GM12878 (cell line): ENCODE results near the gene MACF1. TPM values are rescaled to one million over a fixed set of nuclear protein-coding genes. Genes with fewer than 3 reads are reported as not detected.

Experiments used
- ATAC-seq: fragments of 200-7000 bp; cut with Tn5 transposase; 3 replicates; pipeline ENCODE4 v1.9.1; 2020; ENCODE audit warnings: mild to moderate bottlenecking, moderate library complexity
- BruUV-seq: library from RNA; stranded (reverse); fragments of 400-500 nt; replicated peaks from 2 replicates; lab custom pipeline; 2021; lab: Mats Ljungman, UMichigan
- CTCF ChIA-PET: fragments of 300-600 bp; sonication (Branson Sonifier 250); formaldehyde crosslinking; extraction: SDS; loops from one replicate; lab custom pipeline; 2021; ENCODE audit warnings: inconsistent platforms; lab: Yijun Ruan, JAX
- POLR2A ChIA-PET: fragments of 350-600 bp; formaldehyde crosslinking; extraction: SDS; loops from one replicate; lab custom pipeline; 2021; ENCODE audit warnings: inconsistent platforms; lab: Charles Lee
- RAD21 ChIA-PET: fragments of 300-600 bp; sonication (Branson Sonifier 250); formaldehyde crosslinking; loops from one replicate; lab custom pipeline; 2023; ENCODE audit warnings: antibody characterized with exemption; ENCODE audit not compliant: unreplicated experiment; lab: Charles Lee
- SMC1A ChIA-PET: fragments of 300-600 bp; sonication (Branson Sonifier 250); formaldehyde crosslinking; loops from one replicate; lab custom pipeline; 2023; ENCODE audit not compliant: unreplicated experiment, uncharacterized antibody; lab: Charles Lee
- DNase-seq: peaks from one replicate; pipeline ENCODE4 v3.0.0-alpha.2; 2011; ENCODE audit warnings: low read depth, low spot score
- FAIRE-seq: peaks from 3 replicates; lab custom pipeline; 2011; peaks lifted over from hg19 to GRCh38; lab: Jason Lieb, UNC
- H2AFZ ChIP-seq: 2 replicates; pipeline ENCODE4 v1.6.0; 2011; ENCODE audit warnings: low read depth, low read length, control low read depth; ENCODE audit not compliant: control insufficient read depth
- H3K27ac ChIP-seq: 2 replicates; pipeline ENCODE4 v1.5.1; 2011; ENCODE audit warnings: control low read depth; ENCODE audit not compliant: control insufficient read depth, insufficient read depth
- H3K27me3 ChIP-seq, 2 experiments: replicated peaks in 1 of 2; 2 replicates each; pipeline versions ENCODE4 v1.6.0 to v1.6.1; 2011; ENCODE audit warnings: low read length in 1 of 2; ENCODE audit not compliant: control insufficient read depth in 2 of 2, insufficient read depth in 2 of 2
- H3K36me3 ChIP-seq, 2 experiments: 2 replicates each; pipeline ENCODE4 v1.5.1; 2011; ENCODE audit warnings: low read length in 1 of 2; ENCODE audit not compliant: control insufficient read depth in 2 of 2, insufficient read depth in 2 of 2
- H3K4me1 ChIP-seq: 2 replicates; pipeline ENCODE4 v1.6.1; 2011; ENCODE audit warnings: mild to moderate bottlenecking, low read length, moderate library complexity, mixed read lengths; ENCODE audit not compliant: control insufficient read depth, insufficient read depth
- H3K4me2 ChIP-seq: 2 replicates; pipeline ENCODE4 v1.6.0; 2011; ENCODE audit warnings: control low read depth; ENCODE audit not compliant: control insufficient read depth, insufficient read depth
- H3K4me3 ChIP-seq: fragments of 200-600 bp; sonication (generic); 2 replicates; pipeline ENCODE4 v1.5.1; 2016
- H3K79me2 ChIP-seq: 2 replicates; pipeline ENCODE4 v1.6.0; 2011; ENCODE audit warnings: low read length; ENCODE audit not compliant: control insufficient read depth, insufficient read depth
- H3K9ac ChIP-seq: 2 replicates; pipeline ENCODE4 v1.8.0; 2011; ENCODE audit warnings: low read length, control low read depth, mixed read lengths; ENCODE audit not compliant: control insufficient read depth, insufficient read depth
- H3K9me3 ChIP-seq: replicated peaks from 3 replicates; pipeline ENCODE4 v1.5.1; 2011; ENCODE audit warnings: mild to moderate bottlenecking, low read length; ENCODE audit not compliant: control insufficient read depth, insufficient read depth
- H4K20me1 ChIP-seq: 2 replicates; pipeline ENCODE4 v1.6.0; 2011; ENCODE audit not compliant: control insufficient read depth, insufficient read depth
- ASH2L ChIP-seq: fragments of 300-600, 200-600 bp; sonication (generic); IDR thresholded peaks from 2 replicates; pipeline ENCODE4 v1.6.1; 2017; ENCODE audit warnings: low read depth, mild to moderate bottlenecking, borderline replicate concordance
- BMI1 ChIP-seq: fragments of 450-650 bp; IDR thresholded peaks from 2 replicates; pipeline ENCODE4 v1.6.1; 2016; ENCODE audit warnings: mild to moderate bottlenecking, moderate library complexity, borderline replicate concordance
- CBX3 ChIP-seq: fragments of 200-600 bp; sonication (generic); IDR thresholded peaks from 2 replicates; pipeline ENCODE4 v1.6.1; 2016; ENCODE audit warnings: low read depth, borderline replicate concordance
- CHD1 ChIP-seq: IDR thresholded peaks from 2 replicates; pipeline ENCODE4 v1.6.1; 2012; ENCODE audit warnings: low read depth, low read length, improper control_type of control experiment
- DPF2 ChIP-seq: fragments of 450-650 bp; IDR thresholded peaks from 2 replicates; pipeline ENCODE4 v1.6.1; 2017; ENCODE audit warnings: mild to moderate bottlenecking
- FOXM1 ChIP-seq: IDR thresholded peaks from 2 replicates; pipeline ENCODE4 v1.6.1; 2012; ENCODE audit warnings: low read depth, mild to moderate bottlenecking, inconsistent platforms, low read length, moderate library complexity
- KLF5 ChIP-seq: fragments of 450-650 bp; IDR thresholded peaks from 2 replicates; pipeline ENCODE4 v1.6.1; 2014; ENCODE audit warnings: mild to moderate bottlenecking; ENCODE audit not compliant: partially characterized antibody
- LARP7 ChIP-seq: fragments of 450-650 bp; IDR thresholded peaks from 2 replicates; pipeline ENCODE4 v1.6.1; 2017; ENCODE audit warnings: mild to moderate bottlenecking
- MYB ChIP-seq: fragments of 150-350 bp; IDR thresholded peaks from 2 replicates; pipeline ENCODE4 v1.6.1; 2014; ENCODE audit warnings: mild to moderate bottlenecking, low read depth, low read length, borderline replicate concordance
- NFIC ChIP-seq: IDR thresholded peaks from 2 replicates; pipeline ENCODE4 v1.6.1; 2012; ENCODE audit warnings: low read depth, mild to moderate bottlenecking, inconsistent platforms, low read length, moderate library complexity
- RAD51 ChIP-seq: fragments of 450-650 bp; IDR thresholded peaks from 2 replicates; pipeline ENCODE4 v1.6.1; 2016; ENCODE audit warnings: moderate library complexity, mild to moderate bottlenecking, inconsistent platforms
- RUNX3 ChIP-seq: IDR thresholded peaks from 2 replicates; pipeline ENCODE4 v1.6.1; 2012; ENCODE audit warnings: low read length, inconsistent platforms
- TAF1 ChIP-seq: IDR thresholded peaks from 2 replicates; pipeline ENCODE4 v1.6.1; 2011; ENCODE audit warnings: mild to moderate bottlenecking, low read depth, low read length, borderline replicate concordance
- TBL1XR1 ChIP-seq: IDR thresholded peaks from 2 replicates; pipeline ENCODE4 v1.6.1; 2012; ENCODE audit warnings: low read depth, low read length, improper control_type of control experiment
- TCF12 ChIP-seq: IDR thresholded peaks from 2 replicates; pipeline ENCODE4 v1.6.1; 2011; ENCODE audit warnings: low read depth, mild to moderate bottlenecking, low read length
- TCF3 ChIP-seq: IDR thresholded peaks from 2 replicates; pipeline ENCODE4 v1.6.1; 2012; ENCODE audit warnings: low read depth, mild to moderate bottlenecking, low read length, borderline replicate concordance; ENCODE audit not compliant: insufficient read depth
- YBX1 ChIP-seq: fragments of 450-650 bp; IDR thresholded peaks from 2 replicates; pipeline ENCODE4 v1.6.1; 2016; ENCODE audit warnings: antibody characterized with exemption
- ZBTB40 ChIP-seq: fragments of 450-650 bp; IDR thresholded peaks from 2 replicates; pipeline ENCODE4 v1.6.1; 2016; ENCODE audit warnings: mild to moderate bottlenecking, moderate library complexity, borderline replicate concordance
- ZNF207 ChIP-seq: fragments of 450-650 bp; IDR thresholded peaks from 2 replicates; pipeline ENCODE4 v1.6.1; 2014; ENCODE audit warnings: antibody characterized with exemption, mild to moderate bottlenecking, borderline replicate concordance
- WGBS: methylation state at CpG from one replicate; pipeline ENCODE4 v1.1.6; 2016; ENCODE audit warnings: low lambda C conversion rate; ENCODE audit not compliant: insufficient replicate concordance, insufficient coverage; ENCODE audit errors: missing lambda C conversion rate; 5-methylcytosine and 5-hydroxymethylcytosine counted together
- in situ Hi-C: fragments of 300-500 bp; cut with MboI; formaldehyde crosslinking; loops from 9 replicates; pipeline ENCODE4 v1.14.3; 2018; ENCODE audit warnings: mixed read lengths
- intact Hi-C: fragments of 100-400 bp; cut with micrococcal nuclease; formaldehyde crosslinking; loops from one replicate; pipeline ENCODE4 v1.14.2; 2022; ENCODE audit not compliant: unreplicated experiment
- polyA plus RNA-seq, 11 experiments: library from polyadenylated mRNA; depleted of rRNA in 4 of 11; unstranded in 6 of 11; stranded (reverse) in 5 of 11; fragments of >200 nt; fragmentation: Nextera tagmentation in 4 of 11; fragmentation: Illumina TruSeq in 1 of 11; extraction: Ambion mirVana in 4 of 11; extraction: Trizol in 1 of 11; gene quantifications; 1 replicate in 1 of 11; 2 replicates in 10 of 11; pipeline versions ENCODE4 v1.2.1 to v1.2.3, GENCODE V29; 2011 to 2016; ENCODE audit warnings: inconsistent platforms in 2 of 11, missing spikeins in 2 of 11, low read depth in 1 of 11
- total RNA-seq, 4 experiments: library from RNA; depleted of rRNA in 3 of 4; stranded (reverse); fragments of >200 nt in 3 of 4; fragmentation: Illumina TruSeq in 1 of 4; extraction: Trizol in 1 of 4; gene quantifications; 2 replicates each; pipeline versions ENCODE4 v1.2.1 to v1.2.3, GENCODE V29; 2013 to 2021

Gene MACF1
- total and polyA plus RNA-seq, 10 of the 15 experiments (the other 5 are each of a cell fraction or from before 2014, with no cell fraction given): 15.5 to 201 (median 76.9) TPM

GRCh38 chr1:39422614-39423013 lies 218.1 kb downstream of the MACF1 start (continued):
- no peak for TF ChIP-seq FOXM1

- WGBS: 96% methylated on average over 3 of the region's 3 CpGs
- no peak overlapping the region for H2AFZ ChIP-seq
- H3K27ac ChIP-seq: no peak overlapping the region
- H3K36me3 ChIP-seq: peaks cover 7 to 15% of the 10 kb centered on the region in 2 experiments
- SMC1A ChIA-PET: interaction anchor here (0.7 to 2.8 kb wide), 22 partner anchors 8 to 340 kb away, joined by 3 to 15 read pairs (median 4); partner anchors contain the start of gene MACF1
- H3K27me3 ChIP-seq: no peaks in the 10 kb centered on the region
- H4K20me1 ChIP-seq: no peaks in the 10 kb centered on the region
- POLR2A ChIA-PET: no interaction called here
- H3K4me2 ChIP-seq: no peak overlapping the region
- FAIRE-seq (no peak), DNase-seq (no peak), ATAC-seq (no peak)
- no peak for TF ChIP-seq TAF1
- no peak for TF ChIP-seq YBX1
- no peak for TF ChIP-seq KLF5
- no peak for TF ChIP-seq NFIC
- no peak for TF ChIP-seq BMI1
- TF ChIP-seq ASH2L: no peak
- no peak for TF ChIP-seq RAD51
- TF ChIP-seq CHD1: no peak
- no peak for TF ChIP-seq CBX3
- no peak for TF ChIP-seq ZNF207
- TF ChIP-seq DPF2: no peak
- no peak for TF ChIP-seq LARP7
- no peak for TF ChIP-seq TCF3
- no peak for TF ChIP-seq RUNX3
- TF ChIP-seq ZBTB40: no peak
- no peak for TF ChIP-seq MYB
- no peak for TF ChIP-seq TCF12
- TF ChIP-seq TBL1XR1: no peak
- intact Hi-C loops (no loop called here), in situ Hi-C loops (no loop called here)
- no peak overlapping the region for H3K4me3 ChIP-seq
- no peaks in the 10 kb centered on the region for H3K4me1 ChIP-seq
- no peak overlapping the region for H3K9ac ChIP-seq
- H3K79me2 ChIP-seq: no peaks in the 10 kb centered on the region; the same call in 1 of the 2 replicates
- CTCF ChIA-PET: interaction anchor here (0.9 to 2.3 kb wide), 8 partner anchors 10 to 233 kb away, joined by 3 to 7 read pairs (median 4); no protein-coding TSS in a partner anchor
- H3K9me3 ChIP-seq: no peaks in the 10 kb centered on the region
- RAD21 ChIA-PET: interaction anchor here (1.0 to 1.7 kb wide), 2 partner anchors 14 to 233 kb away, joined by 4 to 5 read pairs; no protein-coding TSS in a partner anchor
- no TSS peak for BruUV-seq
Measured at GRCh38 chr1:39425151-39425550, 220.7 kb downstream of the MACF1 start.
